T-helper 9 cell (primary cell): ENCODE measurements around the gene CPA4.
"Not testable (repeated sequence)": the region's sequence is repeated elsewhere in the genome, so short reads cannot be mapped to it uniquely, and the experiment has no call there.

Experiments used
- DNase-seq: peaks from one replicate; pipeline ENCODE4 v3.0.0-alpha.2; 2020

CPA4 gene

DNA sequence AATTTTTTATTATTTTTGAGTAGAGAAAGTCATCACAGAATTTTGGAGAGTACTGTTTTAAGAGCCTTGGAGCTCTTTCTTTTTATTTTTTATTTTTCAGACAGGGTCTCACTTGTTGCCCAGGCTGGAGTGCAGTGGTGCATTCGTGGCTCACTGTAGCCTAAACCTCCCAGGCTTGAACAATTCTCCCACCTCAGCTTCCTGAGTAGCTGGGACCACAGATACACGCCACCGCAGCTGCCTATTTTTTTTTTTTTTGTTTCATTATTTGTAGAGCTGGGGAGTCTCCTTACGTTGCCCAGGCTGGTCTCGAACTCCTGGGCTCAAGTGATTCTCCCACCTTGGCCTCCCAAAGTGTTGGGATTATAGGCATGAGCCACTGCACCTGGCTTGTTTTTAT is 10.6 kb downstream of the CPA4 start:
- no peak for DNase-seq

DNA sequence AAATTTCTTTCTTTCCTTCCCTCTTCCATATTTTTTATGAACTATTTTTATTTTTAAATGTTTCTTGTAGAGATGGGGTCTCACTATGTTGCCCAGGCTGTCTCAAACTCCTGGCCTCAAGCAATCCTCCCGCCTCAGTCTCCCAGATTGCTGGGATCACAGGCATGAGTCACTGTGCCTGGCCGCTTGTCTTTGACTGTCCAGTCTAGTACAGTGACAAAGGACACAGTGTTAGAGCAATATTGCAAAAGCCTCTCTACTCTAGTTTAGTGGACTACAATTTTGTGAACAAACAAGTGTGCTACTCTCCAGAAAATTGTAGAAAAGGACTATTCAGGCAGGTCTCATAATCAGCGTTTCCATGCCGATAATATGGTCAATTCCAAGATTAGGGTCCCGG is 11.0 kb downstream of the CPA4 start:
- DNase-seq = no peak

DNA sequence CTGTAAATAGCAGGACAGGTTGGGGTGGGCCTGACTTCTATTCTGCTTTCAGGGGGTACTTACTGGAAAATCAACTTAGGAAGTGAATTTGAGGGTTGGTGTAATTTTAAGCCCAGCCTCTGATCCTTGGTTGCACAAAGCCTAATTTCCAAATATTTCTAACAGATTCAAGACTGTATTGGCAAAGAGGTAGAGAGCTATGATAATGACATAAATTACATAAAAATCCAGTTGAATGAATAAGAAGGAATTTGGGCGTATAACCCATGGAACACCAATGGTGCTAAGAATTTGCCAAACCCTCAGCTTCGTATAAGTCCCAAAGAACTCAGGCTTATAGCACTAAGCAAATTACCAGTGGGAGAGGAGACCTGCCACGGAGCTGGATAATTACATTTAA is 11.9 kb downstream of the CPA4 start:
- DNase-seq = no peak

DNA sequence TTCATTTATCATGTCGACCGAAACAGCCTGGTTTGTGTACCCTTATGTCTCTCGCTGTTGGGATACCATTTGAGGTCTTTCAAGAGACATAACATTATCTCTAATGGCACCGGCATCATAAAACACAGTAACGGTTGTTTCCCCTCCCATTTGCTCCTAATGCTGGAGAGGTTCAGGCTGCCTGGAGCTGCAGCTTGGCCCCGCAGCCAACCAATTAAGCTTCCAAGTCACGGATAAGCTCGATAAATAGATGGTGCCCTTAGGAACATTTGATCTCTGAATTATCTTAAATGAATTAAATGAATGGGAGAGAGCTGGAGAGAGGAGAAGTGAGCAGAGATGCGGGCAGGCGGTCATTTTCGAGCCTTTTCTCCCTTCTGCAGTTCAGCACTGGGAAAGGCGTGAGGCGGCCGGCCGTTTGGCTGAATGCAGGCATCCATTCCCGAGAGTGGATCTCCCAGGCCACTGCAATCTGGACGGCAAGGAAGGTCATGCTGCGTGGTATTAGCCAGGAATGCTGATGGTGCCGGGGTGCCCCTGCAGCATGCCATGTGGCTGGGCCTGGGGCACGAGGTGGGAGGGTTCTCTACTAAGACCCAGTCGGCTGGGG is 12.6 kb downstream of the CPA4 start:
- DNase-seq = no peak

DNA sequence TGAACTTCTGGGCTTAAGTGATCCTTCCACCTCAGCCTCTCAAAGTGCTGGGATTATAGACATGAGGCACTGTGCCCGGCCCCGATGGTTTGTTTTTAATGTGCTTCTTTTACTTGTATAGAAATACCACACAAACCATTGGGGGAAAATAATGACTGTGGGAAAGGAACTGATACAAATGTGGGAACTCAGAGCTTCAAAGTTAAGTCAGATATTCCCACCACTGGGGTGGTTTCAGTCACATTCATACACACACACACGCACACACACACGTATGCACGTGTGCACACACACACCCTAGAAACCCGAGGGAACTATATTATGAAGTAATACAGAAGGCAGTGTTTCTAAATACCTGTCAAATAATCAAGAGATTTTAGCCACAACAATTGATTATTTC is 17.0 kb downstream of the CPA4 start:
- DNase-seq = no peak

DNA sequence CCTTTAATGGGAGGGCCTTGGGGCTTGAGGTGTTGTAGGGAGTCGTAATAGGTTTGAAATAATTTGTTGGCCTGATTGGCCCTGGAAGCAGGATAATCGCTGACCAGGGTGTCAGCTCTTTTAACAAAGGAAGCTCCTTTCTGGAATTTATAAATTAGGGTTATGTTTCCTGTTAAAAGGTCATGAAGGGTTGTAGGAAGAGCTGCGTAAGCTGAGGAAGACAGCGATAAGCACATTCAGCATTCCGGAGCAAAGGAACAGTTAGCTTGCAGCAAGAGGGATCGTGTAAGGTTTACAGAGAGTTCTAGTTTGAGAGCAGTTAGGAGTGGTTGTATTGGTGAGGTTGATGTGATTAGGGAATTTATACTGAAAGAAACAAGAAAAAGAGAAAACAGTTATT is 21.3 kb downstream of the CPA4 start:
- DNase-seq = no peak

DNA sequence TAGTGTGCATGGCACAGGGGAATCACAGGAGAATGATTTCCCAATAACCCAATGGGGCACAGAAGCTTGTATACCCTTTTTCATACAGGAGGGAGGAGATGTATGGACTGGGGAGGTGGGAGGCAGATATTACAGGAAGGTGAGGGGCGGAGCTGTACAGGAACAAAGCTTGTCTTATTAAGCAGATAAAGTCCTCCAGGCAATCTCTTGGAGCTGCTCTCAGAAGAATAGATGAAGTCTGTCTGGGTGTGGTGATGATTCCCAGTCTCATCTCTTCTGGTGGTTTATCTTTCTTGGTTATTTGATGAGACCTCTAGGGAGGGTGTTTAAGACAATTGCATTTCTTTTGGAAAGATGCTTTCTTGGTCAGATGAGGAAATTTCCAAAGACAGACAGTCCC is 26.6 kb downstream of the CPA4 start:
- DNase-seq = no peak

DNA sequence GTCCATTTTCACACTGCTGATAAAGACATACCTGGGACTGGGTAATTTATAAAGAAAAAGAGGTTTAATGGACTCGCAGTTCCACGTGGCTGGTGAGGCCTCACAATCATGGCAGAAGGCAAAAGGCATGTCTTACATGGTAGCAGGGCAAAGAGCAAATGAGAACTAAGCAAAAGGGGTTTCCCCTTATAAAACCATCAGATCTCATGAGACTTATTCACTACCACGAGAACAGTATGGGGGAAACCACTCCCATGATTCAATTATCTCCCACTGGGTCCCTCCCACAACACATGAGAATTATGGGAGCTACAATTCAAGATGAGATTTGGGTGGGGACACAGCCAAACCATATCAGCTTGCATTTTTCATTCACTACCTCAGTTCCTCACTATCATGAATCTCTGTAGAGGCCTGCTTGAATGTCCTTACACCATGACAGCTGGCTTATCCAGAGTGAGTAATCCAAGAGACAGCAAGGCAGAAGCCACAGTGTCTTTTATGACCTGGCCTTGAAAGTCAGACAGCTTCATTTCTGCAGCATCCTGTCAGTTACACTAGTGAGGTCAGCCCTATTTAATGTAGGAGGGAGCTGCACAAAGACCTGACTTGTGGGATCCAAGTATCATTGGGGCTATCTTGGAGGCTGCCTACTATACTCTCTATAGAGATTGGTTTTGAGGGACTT is 28.7 kb downstream of the CPA4 start:
- not testable (repeated sequence) for DNase-seq

DNA sequence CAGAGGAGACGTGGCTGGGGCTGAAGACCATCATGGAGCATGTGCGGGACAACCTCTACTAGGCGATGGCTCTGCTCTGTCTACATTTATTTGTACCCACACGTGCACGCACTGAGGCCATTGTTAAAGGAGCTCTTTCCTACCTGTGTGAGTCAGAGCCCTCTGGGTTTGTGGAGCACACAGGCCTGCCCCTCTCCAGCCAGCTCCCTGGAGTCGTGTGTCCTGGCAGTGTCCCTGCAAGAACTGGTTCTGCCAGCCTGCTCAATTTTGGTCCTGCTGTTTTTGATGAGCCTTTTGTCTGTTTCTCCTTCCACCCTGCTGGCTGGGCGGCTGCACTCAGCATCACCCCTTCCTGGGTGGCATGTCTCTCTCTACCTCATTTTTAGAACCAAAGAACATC is 29.7 kb downstream of the CPA4 start:
- DNase-seq = no peak

DNA sequence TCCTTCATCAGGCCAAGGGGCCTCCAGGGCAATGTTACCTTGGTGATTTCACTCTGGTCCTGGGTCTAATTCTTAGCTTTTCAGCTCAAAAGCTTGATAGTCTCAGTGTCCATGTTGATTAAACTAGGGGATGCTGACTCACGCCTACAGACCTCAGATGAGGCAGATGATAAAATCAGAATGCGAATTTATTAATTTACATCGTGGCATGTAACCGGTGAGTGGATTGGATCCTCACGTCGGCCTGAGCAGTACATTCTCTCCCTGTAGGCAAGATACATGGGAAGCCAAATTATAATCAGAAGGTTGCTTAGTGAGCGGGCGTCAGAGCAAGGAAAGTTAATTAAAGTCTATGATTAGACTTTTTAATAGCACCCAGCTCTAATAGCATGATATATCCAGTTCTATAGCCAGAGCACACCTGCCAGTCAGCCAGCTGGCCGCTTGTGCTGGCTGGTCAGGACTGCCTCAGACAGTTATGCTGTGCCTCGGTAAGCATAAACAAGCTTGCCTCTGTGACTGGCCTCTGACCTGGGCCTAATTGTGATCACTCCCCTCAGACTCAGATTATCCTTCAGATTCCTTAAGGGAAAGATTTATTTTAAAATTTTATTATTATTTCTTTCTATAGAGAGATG is 31.5 kb downstream of the CPA4 start:
- no peak for DNase-seq

DNA sequence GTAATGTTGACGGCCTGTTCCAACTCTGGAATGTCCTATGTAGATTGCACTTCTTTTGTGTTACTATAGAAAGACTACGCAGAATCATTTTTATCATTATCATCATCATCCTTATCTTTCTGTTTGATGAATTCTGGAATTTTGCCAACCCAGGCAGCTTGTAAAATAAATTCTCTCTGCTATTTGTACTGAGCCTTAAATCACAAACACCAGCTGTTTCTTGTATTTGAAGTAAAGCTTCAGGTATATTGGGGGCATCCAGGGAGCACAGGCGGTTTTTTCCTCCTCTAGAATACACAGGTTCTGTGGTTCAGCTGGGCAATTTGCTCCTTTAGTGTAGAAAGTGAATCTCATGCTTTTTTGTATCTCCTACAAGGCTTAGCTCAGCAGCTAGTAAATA is 36.7 kb downstream of the CPA4 start:
- no peak for DNase-seq

DNA sequence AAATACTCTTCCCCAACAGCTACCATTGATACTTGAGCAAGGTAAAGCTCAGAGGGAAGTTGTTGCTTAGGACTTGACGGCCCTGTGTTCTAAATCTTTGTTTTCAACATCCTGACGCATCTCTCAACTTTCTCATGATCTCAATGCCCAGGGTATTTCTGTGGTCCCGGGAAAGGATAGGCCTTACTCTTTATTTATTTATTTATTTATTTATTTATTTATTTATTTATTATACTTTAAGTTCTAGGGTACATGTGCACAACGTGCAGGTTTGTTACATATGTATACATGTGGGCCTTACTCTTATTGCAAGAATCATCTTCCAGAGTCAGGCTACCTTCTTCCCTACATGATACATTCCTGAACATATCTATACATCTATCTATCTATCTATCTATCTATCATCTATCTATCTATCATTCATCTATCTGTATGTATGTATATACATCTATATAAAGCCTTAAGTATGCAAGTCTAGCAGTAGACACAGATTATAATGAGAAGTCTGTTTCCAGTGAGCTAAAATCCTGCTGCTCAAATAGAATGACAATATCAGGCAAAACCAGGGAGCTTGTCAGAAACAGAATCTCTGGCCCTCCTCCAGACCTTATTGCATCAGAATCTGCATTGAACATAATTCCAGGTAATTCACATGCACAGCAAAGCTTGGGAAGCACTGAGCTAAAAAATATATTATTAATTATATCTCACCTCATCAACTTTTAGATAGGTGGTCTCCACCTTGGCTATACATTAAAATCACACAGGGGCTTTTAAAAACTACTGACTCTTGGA is 39.5 kb downstream of the CPA4 start:
- no peak for DNase-seq

DNA sequence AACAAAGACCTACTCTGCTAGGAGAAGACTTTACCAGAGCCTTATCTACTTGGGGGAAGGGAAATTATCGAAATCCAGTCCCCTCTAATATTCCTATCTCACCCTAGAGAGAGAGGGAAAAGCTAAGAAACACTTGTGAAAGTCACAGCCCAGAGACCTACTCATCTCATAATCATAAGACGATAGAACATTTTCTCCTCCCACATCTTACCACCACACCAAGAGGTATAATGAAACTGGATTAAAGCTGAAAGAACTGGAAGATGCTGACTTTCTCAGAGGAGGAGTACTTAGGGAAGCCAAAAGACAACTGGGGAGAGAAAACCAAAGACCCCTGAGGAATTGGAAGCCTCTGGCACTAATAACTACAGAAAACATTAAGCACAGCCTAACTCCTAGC is 40.9 kb downstream of the CPA4 start:
- no peak for DNase-seq

DNA sequence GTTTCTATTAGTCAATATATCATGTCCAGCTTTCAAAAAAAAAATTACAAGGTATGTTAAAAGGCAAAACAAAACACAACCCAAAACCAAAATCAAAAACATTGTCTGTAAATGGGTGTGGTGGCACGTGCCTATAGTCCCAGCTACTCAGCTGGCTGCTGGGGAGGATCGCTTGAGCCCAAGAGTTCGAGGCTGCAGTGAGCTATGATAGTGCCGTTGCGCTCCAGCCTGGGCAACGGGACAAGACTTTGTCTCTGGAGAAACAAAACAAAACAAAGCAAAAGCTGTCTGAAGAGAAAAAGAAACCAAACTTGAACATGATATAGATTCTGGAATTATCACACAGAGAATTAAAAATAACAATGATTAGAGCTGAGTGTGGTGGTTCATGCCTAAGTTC is 41.3 kb downstream of the CPA4 start:
- no peak for DNase-seq

DNA sequence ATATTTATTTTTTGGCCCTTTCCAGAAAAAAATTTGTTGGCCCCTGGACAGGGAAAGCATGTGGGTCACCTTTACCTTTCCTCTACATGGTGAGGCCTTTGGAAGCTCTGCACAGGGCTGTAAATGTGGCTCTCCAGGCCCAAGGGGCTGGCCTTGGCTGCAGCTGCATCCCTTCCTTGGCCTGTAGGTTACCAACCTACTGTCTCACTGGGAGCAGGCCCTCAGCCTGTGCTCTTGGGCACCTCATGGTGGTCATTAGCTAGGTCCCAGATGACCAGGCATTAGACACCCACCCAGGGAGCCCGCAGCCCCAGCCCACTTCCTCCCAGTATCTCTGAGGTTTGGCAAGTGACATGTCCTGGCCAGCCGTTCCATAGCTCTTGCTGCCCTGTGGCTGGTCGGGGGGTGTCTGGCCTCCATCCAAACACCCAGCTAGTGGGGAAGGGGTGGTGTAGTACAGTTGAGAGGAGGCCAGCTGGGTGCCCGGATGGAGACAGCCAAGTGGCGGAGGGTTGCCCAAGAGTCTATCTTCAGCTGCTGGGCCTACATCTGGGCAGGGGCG is 44.5 kb downstream of the CPA4 start:
- DNase-seq = no peak

DNA sequence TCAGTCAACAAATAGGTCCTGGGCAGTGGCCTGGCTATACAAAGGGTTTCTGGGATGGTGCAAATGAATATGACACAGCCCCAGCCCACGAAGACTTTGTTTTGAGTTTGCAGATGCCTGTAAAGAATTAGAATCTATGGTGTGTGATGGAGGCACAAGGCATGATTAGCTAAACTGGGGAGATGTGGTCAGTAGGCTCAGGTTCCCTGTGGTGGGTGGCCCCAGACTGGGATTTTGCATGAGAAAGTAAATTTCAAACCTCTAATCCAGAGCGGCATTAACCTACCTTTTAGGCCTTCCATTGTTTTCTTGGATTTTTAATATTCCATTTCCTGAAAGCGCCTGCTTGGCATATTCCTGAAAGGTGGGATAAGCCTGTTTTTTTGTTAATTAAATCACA is 45.3 kb downstream of the CPA4 start:
- DNase-seq = no peak

DNA sequence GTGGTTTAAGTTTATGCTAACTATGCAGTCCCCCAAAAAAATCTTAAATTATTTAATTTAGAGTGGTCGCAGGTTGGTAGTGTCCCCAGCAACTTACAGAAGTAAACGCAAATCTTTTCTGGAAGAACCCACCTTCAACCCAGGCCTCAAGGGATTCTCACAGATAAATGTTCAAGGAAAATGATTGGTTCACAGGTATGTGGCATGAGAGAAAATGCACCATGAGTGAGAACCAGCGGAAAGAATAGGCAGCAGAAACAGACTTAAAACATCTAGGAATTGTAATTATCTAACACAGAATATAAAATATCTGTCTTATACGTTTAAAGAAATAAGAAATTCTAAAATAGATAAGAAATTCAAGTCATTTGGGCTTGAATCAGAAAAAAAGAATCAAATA is 48.9 kb downstream of the CPA4 start:
- no peak for DNase-seq

DNA sequence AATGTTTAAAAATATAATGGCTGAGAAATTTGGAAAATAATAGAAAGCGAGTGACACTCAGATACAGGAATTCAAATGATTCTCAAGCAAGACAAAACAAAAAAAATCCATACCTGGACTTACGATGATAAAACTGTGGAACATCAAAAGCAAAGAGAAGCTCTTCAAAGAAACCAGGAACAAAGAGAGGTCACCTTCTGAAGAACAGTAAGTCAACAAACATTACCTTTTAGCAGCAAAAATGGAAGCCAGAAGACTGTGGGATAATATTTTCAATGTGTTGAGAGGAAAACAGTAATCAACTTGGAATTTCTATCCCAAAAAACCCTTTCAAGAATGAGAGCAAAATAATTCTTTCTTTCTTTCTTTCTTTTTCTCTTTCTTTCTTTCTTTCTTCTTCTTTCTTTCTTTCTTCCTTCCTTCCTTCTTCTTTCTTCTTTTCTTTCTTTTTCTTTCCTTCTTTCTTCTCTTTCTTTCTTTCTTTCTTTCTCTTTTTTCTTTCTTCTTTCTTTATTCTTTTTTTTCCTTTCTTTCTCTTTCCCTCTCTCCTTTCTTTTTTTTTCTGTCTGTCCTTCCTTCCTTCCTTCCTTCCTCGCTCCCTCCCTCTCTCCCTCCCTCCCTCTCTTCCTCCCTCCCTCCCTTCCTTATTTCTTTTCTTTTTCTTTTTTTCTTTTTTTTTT is 49.9 kb downstream of the CPA4 start:
- DNase-seq = no peak

DNA sequence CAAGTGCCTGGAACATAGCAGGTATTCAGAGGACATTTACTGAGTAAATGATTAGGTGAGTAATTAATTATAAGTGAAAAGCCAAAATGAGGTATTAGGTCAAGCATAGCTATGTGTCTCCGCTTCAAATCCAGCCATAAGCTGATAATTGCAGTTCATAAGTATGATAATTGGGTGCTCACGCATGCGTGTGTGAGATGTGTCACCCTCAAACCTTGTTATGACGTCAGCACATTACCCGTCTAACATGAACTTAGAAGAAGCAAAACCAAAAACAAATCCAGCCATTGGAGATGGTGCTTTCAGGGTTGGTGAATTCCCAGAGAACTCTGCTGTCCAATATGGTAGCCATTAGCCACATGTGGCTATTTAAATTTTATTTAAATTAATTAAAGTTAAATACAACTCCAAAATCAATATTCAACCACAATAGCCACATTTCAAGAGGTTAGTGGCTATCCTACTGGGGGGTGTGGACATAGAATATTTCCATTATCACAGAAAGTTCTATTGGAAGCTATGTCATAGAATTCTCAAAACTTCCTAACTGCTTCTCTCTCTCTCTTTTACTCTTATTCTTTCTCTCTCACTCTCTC is 51.4 kb downstream of the CPA4 start, which contains the start of gene CPA5:
Gene CPA5 (plus strand): TSS at position 546 of the 596 bp plus-strand sequence. CDS start 1,670 bp downstream, outside the sequence.
- DNase-seq = no peak

DNA sequence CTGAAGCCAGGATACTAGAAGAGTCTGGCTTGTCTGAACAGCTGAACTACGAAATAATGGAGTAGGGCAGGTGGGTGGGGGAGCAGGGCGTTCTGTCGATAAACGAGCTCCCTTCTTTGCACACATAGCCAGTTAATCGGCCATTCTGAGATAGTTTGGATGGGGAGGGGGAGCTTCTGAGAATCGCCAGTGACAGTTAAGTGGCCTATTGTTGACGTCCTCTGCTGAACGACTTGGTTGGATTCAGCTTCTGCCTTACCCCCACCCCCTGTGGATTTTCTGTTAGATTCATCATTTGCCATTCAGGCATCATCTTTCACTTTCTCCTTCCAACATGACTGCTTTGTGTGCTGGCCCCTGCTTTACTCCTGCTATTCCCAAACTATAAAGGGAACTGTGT is 52.2 kb downstream of the CPA4 start:
- no peak for DNase-seq

DNA sequence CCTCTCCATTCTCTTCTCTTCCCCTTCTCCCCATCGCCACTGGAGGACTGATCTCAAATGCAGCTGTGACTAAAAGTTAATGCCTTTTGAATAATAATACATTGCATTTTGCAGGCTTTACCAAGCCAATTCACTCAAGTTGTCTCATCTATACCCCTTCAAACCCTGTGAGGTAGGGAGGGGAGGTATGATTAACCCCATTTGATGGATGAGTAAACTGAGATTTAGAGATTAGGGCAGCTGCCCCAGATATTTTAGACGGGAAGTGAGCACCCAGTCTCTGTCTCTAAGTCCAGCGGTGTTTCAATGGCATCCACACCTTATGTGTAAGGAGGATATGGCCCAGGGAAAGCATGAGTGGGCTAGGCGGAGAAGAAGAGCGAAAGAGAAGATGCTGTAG is 52.8 kb downstream of the CPA4 start:
- DNase-seq = no peak
